ENCODE data around the gene RAP2A. TPM values are rescaled to one million over a fixed set of nuclear protein-coding genes. Genes with fewer than 3 reads are reported as not detected.

The RAP2A gene
- total RNA-seq, 1 experiment from 2014 or later: 15.2 TPM

GRCh38 chr13:97502181-97502580, 68.2 kb downstream of the RAP2A start:
- CTCF ChIA-PET: no interaction called here

DNA sequence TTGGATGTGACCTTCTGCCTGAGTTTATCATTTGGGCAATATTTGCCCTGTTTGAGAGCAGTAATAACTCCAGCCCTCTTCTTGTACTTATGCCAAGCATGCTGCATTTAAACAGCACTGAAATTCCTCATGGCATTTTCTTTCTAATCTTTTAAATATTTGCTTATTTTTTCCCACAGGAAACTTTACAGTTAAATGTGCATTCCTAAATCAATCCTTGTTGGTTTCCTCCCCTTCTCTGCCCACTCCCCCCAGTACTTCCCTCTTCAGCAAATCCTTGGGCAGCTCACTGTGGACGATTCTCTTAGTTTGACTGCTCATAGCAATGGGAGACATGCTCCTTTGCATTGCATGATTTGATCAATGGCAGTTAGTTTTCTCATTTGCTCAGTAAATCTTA, 68.7 kb downstream of the RAP2A start:
- BruUV-seq (replicated peaks): no TSS peak

More at GRCh38 chr13:97502181-97502580, 68.2 kb downstream of the RAP2A start:
- H3K4me1 ChIP-seq (ENCODE audit: insufficient read depth, low read length): peaks cover 23% of the 10 kb centered on the region; the same call in 1 of the 2 replicates
- no TSS peak for BruUV-seq (replicated peaks)
- no peak for ATAC-seq
- H3K9me3 ChIP-seq (ENCODE audit: low read length): no peaks in the 10 kb centered on the region
- no peak for DNase-seq
- TF ChIP-seq EZH2 (IDR thresholded peaks at IDR 0.05; ENCODE audit: low read length, unreplicated experiment): no peak
- TF ChIP-seq CTCF (conservative IDR thresholded peaks at IDR 0.05; ENCODE audit: low read depth, low read length): no peak
- TF ChIP-seq EZH2phosphoT487 (IDR thresholded peaks at IDR 0.05; ENCODE audit: borderline replicate concordance, low read length): no peak
- no peak overlapping the region for H3K9ac ChIP-seq (ENCODE audit: low read length)
- H4K20me1 ChIP-seq (ENCODE audit: low read length): no peaks in the 10 kb centered on the region
- intact Hi-C loops (cut with micrococcal nuclease): loop anchor here (5.0 kb wide), 1 partner anchor 75 kb away; no protein-coding TSS in a partner anchor
- H3K27ac ChIP-seq (ENCODE audit: low read length): no peak overlapping the region
- H3K9me2 ChIP-seq (replicated peaks; ENCODE audit: low read length): no peaks in the 10 kb centered on the region
- H3K27me3 ChIP-seq (ENCODE audit: low read length): no peaks in the 10 kb centered on the region
- H3K4me3 ChIP-seq (ENCODE audit: low read length): no peak overlapping the region
- H3K4me2 ChIP-seq (ENCODE audit: low read length): no peak overlapping the region
- H3F3A ChIP-seq (ENCODE audit: low read length, unreplicated experiment): no peaks in the 10 kb centered on the region
- POLR2A ChIA-PET (ENCODE audit: unreplicated experiment): no interaction called here
- H3K79me2 ChIP-seq (ENCODE audit: low read length): no peaks in the 10 kb centered on the region
- no peak overlapping the region for H2AFZ ChIP-seq (ENCODE audit: low read length)
- H3K36me3 ChIP-seq (ENCODE audit: low read depth, low read length): no peaks in the 10 kb centered on the region

More for the DNA sequence above, 68.7 kb downstream of the RAP2A start:
- no peaks in the 10 kb centered on the region for H3K79me2 ChIP-seq (ENCODE audit: low read length)
- no peak for TF ChIP-seq EZH2 (IDR thresholded peaks at IDR 0.05; ENCODE audit: low read length, unreplicated experiment)
- no peak for TF ChIP-seq CTCF (conservative IDR thresholded peaks at IDR 0.05; ENCODE audit: low read depth, low read length)
- no peak for TF ChIP-seq EZH2phosphoT487 (IDR thresholded peaks at IDR 0.05; ENCODE audit: borderline replicate concordance, low read length)
- H3K27ac ChIP-seq (ENCODE audit: low read length): no peak overlapping the region
- H3F3A ChIP-seq (ENCODE audit: low read length, unreplicated experiment): no peaks in the 10 kb centered on the region
- H2AFZ ChIP-seq (ENCODE audit: low read length): no peak overlapping the region
- H3K36me3 ChIP-seq (ENCODE audit: low read depth, low read length): no peaks in the 10 kb centered on the region
- no peak overlapping the region for H3K4me2 ChIP-seq (ENCODE audit: low read length)
- H3K9me2 ChIP-seq (replicated peaks; ENCODE audit: low read length): no peaks in the 10 kb centered on the region
- POLR2A ChIA-PET (ENCODE audit: unreplicated experiment): no interaction called here
- no peak for DNase-seq
- no peaks in the 10 kb centered on the region for H3K27me3 ChIP-seq (ENCODE audit: low read length)
- no peak overlapping the region for H3K4me3 ChIP-seq (ENCODE audit: low read length)
- intact Hi-C loops (cut with micrococcal nuclease): loop anchor here (5.0 kb wide), 1 partner anchor 75 kb away; no protein-coding TSS in a partner anchor
- no peak for ATAC-seq
- H3K4me1 ChIP-seq (ENCODE audit: insufficient read depth, low read length): peaks cover 19% of the 10 kb centered on the region; the same call in 1 of the 2 replicates
- no peak overlapping the region for H3K9ac ChIP-seq (ENCODE audit: low read length)
- CTCF ChIA-PET: no interaction called here
- H3K9me3 ChIP-seq (ENCODE audit: low read length): no peaks in the 10 kb centered on the region
- H4K20me1 ChIP-seq (ENCODE audit: low read length): no peaks in the 10 kb centered on the region
